Measurements from ENCODE around the gene RARRES2.

Gene RARRES2

GRCh38 chr7:150332852-150333635 lies 8.4 kb downstream of the RARRES2 start:
- no peak overlapping the region for H3K4me2 ChIP-seq (ENCODE audit: low read length)
- H3F3A ChIP-seq (ENCODE audit: control insufficient read depth, insufficient read depth) = no peaks in the 10 kb centered on the region
- no peaks in the 10 kb centered on the region for H3K9me2 ChIP-seq (replicated peaks; ENCODE audit: control insufficient read depth, low read length)
- peaks cover 40% of the 10 kb centered on the region for H3K36me3 ChIP-seq (ENCODE audit: control insufficient read depth, low read length)
- H3K4me1 ChIP-seq (ENCODE audit: control insufficient read depth, low read length) = no peaks in the 10 kb centered on the region
- H4K20me1 ChIP-seq (ENCODE audit: control insufficient read depth, insufficient read depth, low read depth, low read length) = 0 out of 2 replicates have a peak, but pooled peaks cover 3% of the 10 kb centered on the region
- no peak overlapping the region for H3K27ac ChIP-seq (ENCODE audit: low read depth, low read length)
- H3K79me2 ChIP-seq (ENCODE audit: control insufficient read depth, low read length) = no peaks in the 10 kb centered on the region
- no peaks in the 10 kb centered on the region for H3K27me3 ChIP-seq (ENCODE audit: control insufficient read depth, low read length)
- H3K9me3 ChIP-seq (ENCODE audit: control insufficient read depth, insufficient read depth, low read length) = no peaks in the 10 kb centered on the region
- no peak overlapping the region for H3K4me3 ChIP-seq (ENCODE audit: low read length)
- no peak for TF ChIP-seq CTCF (IDR thresholded peaks at IDR 0.05; ENCODE audit: low read depth, low read length, poor library complexity, severe bottlenecking)
- no peak for TF ChIP-seq EZH2phosphoT487 (IDR thresholded peaks at IDR 0.05; ENCODE audit: borderline replicate concordance, low read length)

- H3K9me2 ChIP-seq (replicated peaks; ENCODE audit: control insufficient read depth, low read length) = no peaks in the 10 kb centered on the region
- no peak overlapping the region for H3K4me2 ChIP-seq (ENCODE audit: low read length)
- H3K27ac ChIP-seq (ENCODE audit: low read depth, low read length) = no peak overlapping the region
- H3K4me3 ChIP-seq (ENCODE audit: low read length) = no peak overlapping the region
- H3K79me2 ChIP-seq (ENCODE audit: control insufficient read depth, low read length) = peaks cover under 1% of the 10 kb centered on the region
- H3K9me3 ChIP-seq (ENCODE audit: control insufficient read depth, insufficient read depth, low read length) = no peaks in the 10 kb centered on the region
- H3F3A ChIP-seq (ENCODE audit: control insufficient read depth, insufficient read depth) = no peaks in the 10 kb centered on the region
- no peaks in the 10 kb centered on the region for H3K4me1 ChIP-seq (ENCODE audit: control insufficient read depth, low read length)
- H3K36me3 ChIP-seq (ENCODE audit: control insufficient read depth, low read length) = peaks cover 59% of the 10 kb centered on the region
- H4K20me1 ChIP-seq (ENCODE audit: control insufficient read depth, insufficient read depth, low read depth, low read length) = 0 out of 2 replicates have a peak, but pooled peaks cover 3% of the 10 kb centered on the region
- H3K27me3 ChIP-seq (ENCODE audit: control insufficient read depth, low read length) = no peaks in the 10 kb centered on the region
- no peak for TF ChIP-seq EZH2phosphoT487 (IDR thresholded peaks at IDR 0.05; ENCODE audit: borderline replicate concordance, low read length)
- no peak for TF ChIP-seq CTCF (IDR thresholded peaks at IDR 0.05; ENCODE audit: low read depth, low read length, poor library complexity, severe bottlenecking)
These were observed 11.1 kb downstream of the RARRES2 start for GRCh38 chr7:150330211-150330885.

- H3K4me1 ChIP-seq (ENCODE audit: control insufficient read depth, low read length) = peaks cover 5% of the 10 kb centered on the region
- TF ChIP-seq CTCF (IDR thresholded peaks at IDR 0.05; ENCODE audit: low read depth, low read length, poor library complexity, severe bottlenecking) = no peak
- no peak for TF ChIP-seq EZH2phosphoT487 (IDR thresholded peaks at IDR 0.05; ENCODE audit: borderline replicate concordance, low read length)
- no peaks in the 10 kb centered on the region for H3K9me2 ChIP-seq (replicated peaks; ENCODE audit: control insufficient read depth, low read length)
- H3K36me3 ChIP-seq (ENCODE audit: control insufficient read depth, low read length) = peaks cover 67% of the 10 kb centered on the region
- no peaks in the 10 kb centered on the region for H3K9me3 ChIP-seq (ENCODE audit: control insufficient read depth, insufficient read depth, low read length)
- H3K4me2 ChIP-seq (ENCODE audit: low read length) = no peak overlapping the region
- H3K27ac ChIP-seq (ENCODE audit: low read depth, low read length) = no peak overlapping the region
- H3K4me3 ChIP-seq (ENCODE audit: low read length) = no peak overlapping the region
- no peaks in the 10 kb centered on the region for H3F3A ChIP-seq (ENCODE audit: control insufficient read depth, insufficient read depth)
- 0 out of 2 replicates have a peak, but pooled peaks cover 3% of the 10 kb centered on the region for H4K20me1 ChIP-seq (ENCODE audit: control insufficient read depth, insufficient read depth, low read depth, low read length)
- no peaks in the 10 kb centered on the region for H3K27me3 ChIP-seq (ENCODE audit: control insufficient read depth, low read length)
- peaks cover 9% of the 10 kb centered on the region for H3K79me2 ChIP-seq (ENCODE audit: control insufficient read depth, low read length)
These were observed 11.9 kb downstream of the RARRES2 start for GRCh38 chr7:150329331-150330120.

Measured in DOHH2 (cell line).